22Rv1 (cell line): ENCODE measurements around the gene NGFR.
"Not testable (repeated sequence)": the region's sequence is repeated elsewhere in the genome, so short reads cannot be mapped to it uniquely, and the experiment has no call there.

Experiments
- ZFX ChIP-seq: fragments of 450-650 bp; IDR thresholded peaks from 2 replicates; pipeline ENCODE4 v1.6.1; 2017; ENCODE audit warnings: antibody characterized with exemption, borderline replicate concordance
- TF ChIP-seq, protein P1 (sequence below): fragments of 450-650 bp; IDR thresholded peaks from 2 replicates; pipeline ENCODE4 v1.5.1; 2017; ENCODE audit warnings: mild to moderate bottlenecking

DNA sequence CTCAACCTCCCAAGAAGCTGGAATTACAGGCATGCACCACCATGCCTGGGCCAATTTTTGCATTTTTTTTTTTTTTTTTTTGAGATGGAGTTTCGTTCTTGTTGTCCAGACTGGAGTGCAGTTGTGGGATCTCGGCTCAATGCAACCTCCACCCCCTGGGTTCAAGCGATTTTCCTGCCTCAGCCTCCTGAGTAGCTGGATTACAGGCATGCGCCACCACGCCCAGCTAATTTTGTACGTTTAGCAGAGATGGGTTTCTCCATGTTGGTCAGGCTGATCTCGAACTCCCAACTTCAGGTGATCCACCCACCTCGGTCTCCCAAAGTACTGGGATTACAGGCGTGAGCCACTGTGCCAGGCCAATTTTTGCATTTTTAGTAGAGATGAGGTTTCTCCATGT is 55.7 kb downstream of the NGFR start:
- TF ChIP-seq, protein P1, sequence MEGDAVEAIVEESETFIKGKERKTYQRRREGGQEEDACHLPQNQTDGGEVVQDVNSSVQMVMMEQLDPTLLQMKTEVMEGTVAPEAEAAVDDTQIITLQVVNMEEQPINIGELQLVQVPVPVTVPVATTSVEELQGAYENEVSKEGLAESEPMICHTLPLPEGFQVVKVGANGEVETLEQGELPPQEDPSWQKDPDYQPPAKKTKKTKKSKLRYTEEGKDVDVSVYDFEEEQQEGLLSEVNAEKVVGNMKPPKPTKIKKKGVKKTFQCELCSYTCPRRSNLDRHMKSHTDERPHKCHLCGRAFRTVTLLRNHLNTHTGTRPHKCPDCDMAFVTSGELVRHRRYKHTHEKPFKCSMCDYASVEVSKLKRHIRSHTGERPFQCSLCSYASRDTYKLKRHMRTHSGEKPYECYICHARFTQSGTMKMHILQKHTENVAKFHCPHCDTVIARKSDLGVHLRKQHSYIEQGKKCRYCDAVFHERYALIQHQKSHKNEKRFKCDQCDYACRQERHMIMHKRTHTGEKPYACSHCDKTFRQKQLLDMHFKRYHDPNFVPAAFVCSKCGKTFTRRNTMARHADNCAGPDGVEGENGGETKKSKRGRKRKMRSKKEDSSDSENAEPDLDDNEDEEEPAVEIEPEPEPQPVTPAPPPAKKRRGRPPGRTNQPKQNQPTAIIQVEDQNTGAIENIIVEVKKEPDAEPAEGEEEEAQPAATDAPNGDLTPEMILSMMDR, result not testable (repeated sequence)
- TF ChIP-seq ZFX, result not testable (repeated sequence)
